Measurements from ENCODE around the gene AXIN2.

Gene AXIN2

DNA sequence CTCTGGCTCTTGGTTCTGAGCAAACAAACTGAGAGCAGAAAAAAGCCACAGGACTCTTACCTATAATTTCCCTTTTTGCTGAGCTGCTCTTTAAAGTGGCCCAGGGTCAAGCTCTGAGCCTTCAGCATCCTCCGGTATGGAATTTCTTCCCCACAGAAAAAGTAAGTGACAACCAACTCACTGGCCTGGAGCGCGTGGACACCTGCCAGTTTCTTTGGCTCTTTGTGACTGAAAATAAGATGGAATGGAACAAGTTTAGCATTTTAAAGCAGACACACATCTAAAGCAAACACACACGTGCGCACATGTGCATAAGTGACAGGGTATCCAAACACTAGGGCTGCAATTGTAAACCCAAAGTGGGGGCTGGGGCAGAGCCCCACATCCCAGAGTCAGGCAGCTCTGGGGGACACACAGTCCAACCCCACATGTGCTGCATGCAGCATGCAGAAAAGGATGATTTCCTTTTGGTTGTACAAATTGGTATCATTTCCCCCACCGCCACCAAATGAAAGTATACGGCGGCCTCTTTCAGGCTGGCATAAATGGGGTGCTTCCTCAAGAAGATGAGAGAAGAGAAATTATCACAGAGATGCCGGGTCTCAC is 27.5 kb downstream of the AXIN2 start:
- DNase-seq (ENCODE audit: low spot score), result no peak
- no peak overlapping the region for H3K4me3 ChIP-seq
- H3K27ac ChIP-seq, result no peak overlapping the region
- TF ChIP-seq, protein P1, sequence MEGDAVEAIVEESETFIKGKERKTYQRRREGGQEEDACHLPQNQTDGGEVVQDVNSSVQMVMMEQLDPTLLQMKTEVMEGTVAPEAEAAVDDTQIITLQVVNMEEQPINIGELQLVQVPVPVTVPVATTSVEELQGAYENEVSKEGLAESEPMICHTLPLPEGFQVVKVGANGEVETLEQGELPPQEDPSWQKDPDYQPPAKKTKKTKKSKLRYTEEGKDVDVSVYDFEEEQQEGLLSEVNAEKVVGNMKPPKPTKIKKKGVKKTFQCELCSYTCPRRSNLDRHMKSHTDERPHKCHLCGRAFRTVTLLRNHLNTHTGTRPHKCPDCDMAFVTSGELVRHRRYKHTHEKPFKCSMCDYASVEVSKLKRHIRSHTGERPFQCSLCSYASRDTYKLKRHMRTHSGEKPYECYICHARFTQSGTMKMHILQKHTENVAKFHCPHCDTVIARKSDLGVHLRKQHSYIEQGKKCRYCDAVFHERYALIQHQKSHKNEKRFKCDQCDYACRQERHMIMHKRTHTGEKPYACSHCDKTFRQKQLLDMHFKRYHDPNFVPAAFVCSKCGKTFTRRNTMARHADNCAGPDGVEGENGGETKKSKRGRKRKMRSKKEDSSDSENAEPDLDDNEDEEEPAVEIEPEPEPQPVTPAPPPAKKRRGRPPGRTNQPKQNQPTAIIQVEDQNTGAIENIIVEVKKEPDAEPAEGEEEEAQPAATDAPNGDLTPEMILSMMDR (IDR thresholded peaks at IDR 0.05), result no peak

DNA sequence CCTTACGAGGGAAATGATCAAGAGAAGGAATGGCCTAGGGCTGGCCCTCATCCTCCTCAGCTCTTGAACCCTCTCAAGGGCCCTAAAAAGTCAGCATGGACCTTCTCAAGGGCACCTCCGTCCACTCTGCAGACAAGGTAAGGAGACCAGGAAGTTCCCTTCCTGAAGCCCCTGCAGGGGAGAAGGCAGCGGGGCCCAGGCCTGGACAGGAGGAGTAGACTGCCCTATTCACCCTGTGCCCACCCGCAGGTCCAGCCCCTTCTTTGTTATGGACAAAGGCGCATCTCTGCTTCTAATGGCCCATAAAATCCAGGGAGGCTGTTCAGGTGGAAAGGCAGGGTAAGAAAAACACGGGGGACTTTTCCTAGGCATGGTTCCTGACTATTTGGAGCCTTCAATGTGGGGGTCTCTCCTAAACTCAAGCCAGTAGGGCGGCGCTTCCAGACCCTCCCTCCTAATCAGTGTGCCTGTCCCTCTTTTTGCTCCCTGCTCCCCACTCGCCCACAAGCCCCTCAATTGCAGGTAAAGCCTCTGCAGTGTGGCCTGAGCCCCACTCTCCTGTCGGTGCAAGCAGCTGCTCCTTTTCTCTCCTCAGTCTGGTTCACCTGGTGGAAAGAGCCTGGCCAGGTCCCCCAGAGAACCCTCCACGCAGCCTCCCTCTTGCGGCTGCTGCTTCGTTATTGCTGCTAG is 28.2 kb downstream of the AXIN2 start:
- no peak for DNase-seq (ENCODE audit: low spot score)
- TF ChIP-seq, protein P1 (IDR thresholded peaks at IDR 0.05), result no peak
- no peak overlapping the region for H3K4me3 ChIP-seq
- peak overlapping the region in 1 of 2 donors; percentile 87 for H3K27ac ChIP-seq

DNA sequence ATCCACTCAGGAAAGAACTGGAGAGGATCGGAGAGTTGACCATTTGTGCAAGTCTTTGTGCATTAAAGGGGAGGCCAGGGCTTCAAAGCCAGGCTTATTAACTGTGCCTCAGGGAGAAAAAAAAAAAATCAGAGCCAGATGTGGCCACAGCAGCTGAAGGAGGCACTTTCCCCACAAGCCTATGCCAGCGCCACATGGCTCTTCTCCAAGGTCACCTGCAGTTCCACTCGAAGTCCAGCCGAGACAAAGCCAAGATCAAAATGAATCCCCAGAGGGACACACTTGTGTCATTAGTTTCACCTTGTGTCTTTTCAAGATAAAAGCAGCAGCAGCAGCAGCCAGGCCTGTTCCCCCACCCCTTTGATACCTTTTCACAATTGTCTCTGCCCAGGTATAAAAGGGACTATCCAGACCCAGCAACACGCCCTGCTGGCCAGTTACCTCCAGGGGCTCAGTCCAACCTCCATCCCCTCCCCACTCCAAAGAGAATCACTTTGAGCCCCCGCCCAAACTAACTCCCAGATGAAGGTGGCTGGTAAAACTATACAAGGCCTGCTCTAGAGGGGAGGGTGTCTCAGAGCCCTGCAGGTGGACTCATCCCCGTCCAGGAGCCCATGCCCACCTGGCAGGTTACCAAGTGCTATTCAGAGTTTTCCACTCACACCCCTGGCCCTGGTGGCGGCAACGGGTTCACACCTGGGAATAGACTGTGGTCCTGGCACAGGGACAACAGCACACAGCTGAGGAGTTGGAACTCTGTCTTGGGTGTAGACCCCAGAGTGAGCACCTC is 29.2 kb downstream of the AXIN2 start:
- Histone ChIP-seq H3K4me3 (no peak overlapping the region), H3K27ac (peak overlapping the region; percentile 44 to 87)
- DNase-seq (ENCODE audit: low spot score), result no peak
- TF ChIP-seq, protein P1 (IDR thresholded peaks at IDR 0.05), result no peak

DNA sequence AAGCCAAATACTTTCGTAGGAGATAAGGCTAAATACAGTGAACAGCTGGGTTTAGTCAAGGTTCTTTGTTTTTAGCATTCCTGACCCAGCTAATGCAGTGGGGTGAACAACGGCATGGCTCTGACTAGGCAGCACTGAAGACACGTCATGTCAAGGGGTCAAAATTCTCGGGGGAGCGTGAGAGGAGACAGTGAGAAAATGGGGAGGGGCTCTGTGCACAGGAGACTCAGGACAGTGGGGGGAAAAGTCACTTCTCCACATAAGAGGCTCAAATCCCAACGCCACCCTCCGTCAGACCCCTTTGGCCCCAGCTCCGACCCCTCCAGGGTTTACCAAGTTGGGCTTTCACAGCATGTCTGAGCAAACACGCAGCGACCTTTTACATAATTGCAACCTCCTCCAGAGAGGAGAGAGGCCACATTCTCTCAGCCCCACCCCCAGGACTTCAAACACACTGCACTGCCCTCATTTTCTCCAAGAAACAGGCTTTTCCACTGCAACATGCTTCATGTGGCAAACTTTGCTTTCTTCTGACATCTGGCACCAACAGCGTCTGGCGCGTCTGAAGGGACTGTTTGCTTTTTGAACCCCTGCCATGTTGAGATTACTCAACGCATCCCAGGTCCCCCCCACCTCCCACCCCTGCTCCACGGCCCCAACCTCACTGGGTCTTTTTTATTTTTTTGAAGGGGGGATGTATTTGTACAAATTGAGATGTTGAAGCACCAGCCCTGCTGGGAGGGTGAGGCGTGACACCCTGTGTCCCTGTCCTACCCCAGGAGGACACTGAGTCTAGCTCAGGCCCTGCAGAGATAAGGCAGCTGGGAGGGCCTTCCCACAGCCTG is 30.0 kb downstream of the AXIN2 start:
- H3K27ac ChIP-seq, result peak overlapping the region; percentile 44 to 87
- no peak for DNase-seq (ENCODE audit: low spot score)

DNA sequence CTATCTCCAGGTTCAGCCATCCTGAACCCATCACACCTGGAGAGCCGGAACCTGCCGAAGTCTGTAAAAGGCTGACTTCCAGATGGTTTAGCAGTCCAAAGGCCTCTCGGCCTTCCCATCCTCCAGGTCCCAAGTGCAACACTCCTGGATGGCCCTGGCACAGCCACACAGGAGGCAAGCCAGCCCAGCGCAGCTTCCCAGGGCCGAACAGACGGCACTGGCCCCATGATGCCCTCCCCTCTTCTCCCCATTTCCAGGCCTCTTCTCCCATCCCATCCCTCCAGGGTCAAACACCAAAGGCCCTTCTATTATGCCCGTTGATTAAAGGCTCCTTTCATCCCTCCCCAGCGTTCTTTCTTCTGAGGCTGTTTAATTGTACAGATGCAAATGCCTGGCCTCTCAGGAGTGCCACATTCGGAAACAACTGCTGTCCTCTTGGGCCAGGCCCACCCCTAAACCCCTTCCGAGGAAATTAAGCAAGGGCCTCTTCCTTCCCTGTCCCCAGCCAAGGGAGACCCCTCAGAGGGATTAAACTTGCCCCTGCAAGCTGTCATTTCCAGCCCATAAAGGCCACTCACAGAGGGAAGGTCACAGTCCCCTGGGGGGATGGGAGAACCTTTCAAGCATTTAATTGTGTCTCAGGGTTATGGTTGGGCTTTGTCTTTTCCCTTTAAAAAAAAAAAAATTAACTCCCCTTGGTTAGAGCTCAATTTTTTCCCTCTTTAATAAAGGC is 30.8 kb downstream of the AXIN2 start:
- Histone ChIP-seq H3K4me3 (no peak overlapping the region), H3K27ac (peak overlapping the region; percentile 44 to 87)
- TF ChIP-seq, protein P1 (IDR thresholded peaks at IDR 0.05), result no peak
- peak; percentile 64 for DNase-seq (ENCODE audit: low spot score)

More for the DNA sequence above, 30.0 kb downstream of the AXIN2 start:
- H3K4me3 ChIP-seq, result no peak overlapping the region
- TF ChIP-seq, protein P1 (IDR thresholded peaks at IDR 0.05), result peak; percentile 19
